HG03097 (cell line): ENCODE data around the gene LYRM7.

Experiments
- ATAC-seq: cut with Tn5 transposase; IDR thresholded peaks from one replicate; pipeline ENCODE4 v1.9.1; 2021; ENCODE audit not compliant: unreplicated experiment, low FRiP score

LYRM7 gene

GRCh38 chr5:131217791-131218190 is 47.0 kb downstream of the LYRM7 start:
- no peak for ATAC-seq

- no peak for ATAC-seq
These were observed 47.6 kb downstream of the LYRM7 start for GRCh38 chr5:131218392-131218791.

- no peak for ATAC-seq
These were observed 49.8 kb downstream of the LYRM7 start for GRCh38 chr5:131220566-131220965.

GRCh38 chr5:131221008-131221703 is 50.4 kb downstream of the LYRM7 start:
- no peak for ATAC-seq

GRCh38 chr5:131221888-131222287 is 51.1 kb downstream of the LYRM7 start:
- no peak for ATAC-seq

- ATAC-seq, result no peak
These were observed 52.0 kb downstream of the LYRM7 start for GRCh38 chr5:131222731-131223130.

- ATAC-seq, result no peak
These were observed 53.1 kb downstream of the LYRM7 start for GRCh38 chr5:131223751-131224386.

- peak; percentile 89 for ATAC-seq
These were observed 53.9 kb downstream of the LYRM7 start for GRCh38 chr5:131224387-131225201.

GRCh38 chr5:131225282-131225974 is 54.7 kb downstream of the LYRM7 start:
- no peak for ATAC-seq

- ATAC-seq, result no peak
These were observed 56.2 kb downstream of the LYRM7 start for GRCh38 chr5:131226899-131227298.

GRCh38 chr5:131228646-131229045 is 57.9 kb downstream of the LYRM7 start:
- ATAC-seq, result no peak

GRCh38 chr5:131229623-131230022 is 58.9 kb downstream of the LYRM7 start:
- ATAC-seq, result no peak

- ATAC-seq, result no peak
These were observed 59.7 kb downstream of the LYRM7 start for GRCh38 chr5:131230406-131230805.

- ATAC-seq, result no peak
These were observed 68.9 kb downstream of the LYRM7 start for GRCh38 chr5:131239686-131240085.

GRCh38 chr5:131242728-131243255 is 72.0 kb downstream of the LYRM7 start:
- ATAC-seq, result no peak

GRCh38 chr5:131245312-131245711 is 74.6 kb downstream of the LYRM7 start:
- peak; percentile 51 for ATAC-seq

GRCh38 chr5:131245948-131246347 is 75.2 kb downstream of the LYRM7 start:
- no peak for ATAC-seq

- ATAC-seq, result no peak
These were observed 75.8 kb downstream of the LYRM7 start for GRCh38 chr5:131246504-131246903.

GRCh38 chr5:131250751-131251475 is 80.2 kb downstream of the LYRM7 start:
- ATAC-seq, result no peak

- ATAC-seq, result peak; percentile 85
These were observed 82.1 kb downstream of the LYRM7 start for GRCh38 chr5:131252824-131253171.
